ENCODE measurements around the gene POLA2.

DNA sequence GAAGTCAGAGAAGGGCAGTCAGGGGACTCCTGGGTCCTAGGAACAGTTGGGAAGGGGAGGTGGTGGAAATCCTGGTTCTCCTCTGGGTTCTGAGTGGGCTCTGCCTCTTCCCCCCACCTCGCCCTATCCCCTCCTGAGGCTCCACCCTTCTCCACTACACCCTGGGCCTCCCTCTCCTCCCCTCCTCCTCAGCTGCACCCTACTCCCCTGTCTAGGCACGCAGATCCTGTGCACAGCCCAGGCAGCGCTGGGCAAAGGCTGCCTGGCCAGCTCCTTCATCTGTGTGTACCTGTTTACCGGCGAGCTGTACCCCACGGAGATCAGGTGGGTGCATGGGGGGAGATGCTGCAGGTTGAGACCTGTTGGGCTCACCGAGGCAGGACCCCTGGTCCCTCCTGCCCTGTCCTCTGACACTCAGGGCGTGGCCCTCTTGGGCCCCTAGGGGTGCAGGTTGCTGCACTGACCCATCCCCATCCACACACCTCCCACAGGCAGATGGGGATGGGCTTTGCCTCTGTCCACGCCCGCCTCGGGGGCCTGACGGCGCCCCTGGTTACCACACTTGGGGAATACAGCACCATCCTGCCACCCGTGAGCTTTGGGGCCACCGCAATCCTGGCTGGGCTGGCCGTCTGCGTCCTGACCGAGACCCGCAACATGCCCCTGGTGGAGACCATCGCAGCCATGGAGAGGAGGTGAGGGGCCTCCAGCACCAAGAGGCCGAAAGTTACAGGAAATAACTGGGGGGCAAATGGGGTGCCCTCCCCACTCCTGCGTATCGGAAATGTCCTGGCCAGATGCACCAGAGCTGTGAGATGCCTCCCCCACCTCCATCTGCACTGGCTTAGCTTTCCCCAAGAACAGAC, 25.3 kb upstream of the POLA2 start:
- TF ChIP-seq, protein P1, sequence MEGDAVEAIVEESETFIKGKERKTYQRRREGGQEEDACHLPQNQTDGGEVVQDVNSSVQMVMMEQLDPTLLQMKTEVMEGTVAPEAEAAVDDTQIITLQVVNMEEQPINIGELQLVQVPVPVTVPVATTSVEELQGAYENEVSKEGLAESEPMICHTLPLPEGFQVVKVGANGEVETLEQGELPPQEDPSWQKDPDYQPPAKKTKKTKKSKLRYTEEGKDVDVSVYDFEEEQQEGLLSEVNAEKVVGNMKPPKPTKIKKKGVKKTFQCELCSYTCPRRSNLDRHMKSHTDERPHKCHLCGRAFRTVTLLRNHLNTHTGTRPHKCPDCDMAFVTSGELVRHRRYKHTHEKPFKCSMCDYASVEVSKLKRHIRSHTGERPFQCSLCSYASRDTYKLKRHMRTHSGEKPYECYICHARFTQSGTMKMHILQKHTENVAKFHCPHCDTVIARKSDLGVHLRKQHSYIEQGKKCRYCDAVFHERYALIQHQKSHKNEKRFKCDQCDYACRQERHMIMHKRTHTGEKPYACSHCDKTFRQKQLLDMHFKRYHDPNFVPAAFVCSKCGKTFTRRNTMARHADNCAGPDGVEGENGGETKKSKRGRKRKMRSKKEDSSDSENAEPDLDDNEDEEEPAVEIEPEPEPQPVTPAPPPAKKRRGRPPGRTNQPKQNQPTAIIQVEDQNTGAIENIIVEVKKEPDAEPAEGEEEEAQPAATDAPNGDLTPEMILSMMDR (IDR thresholded peaks at IDR 0.05) = no peak
- no peak for TF ChIP-seq POLR2A (IDR thresholded peaks at IDR 0.05)

All from testis (tissue), 2 donors.